GM21717 (cell line): ENCODE data around the gene CD209.
"Not testable (repeated sequence)": the region's sequence is repeated elsewhere in the genome, so short reads cannot be mapped to it uniquely, and the experiment has no call there.

Experiments
- ATAC-seq: cut with Tn5 transposase; IDR thresholded peaks from one replicate; pipeline ENCODE4 v1.9.1; 2021; ENCODE audit warnings: mild to moderate bottlenecking, moderate library complexity; ENCODE audit not compliant: unreplicated experiment

Gene CD209, protein sequence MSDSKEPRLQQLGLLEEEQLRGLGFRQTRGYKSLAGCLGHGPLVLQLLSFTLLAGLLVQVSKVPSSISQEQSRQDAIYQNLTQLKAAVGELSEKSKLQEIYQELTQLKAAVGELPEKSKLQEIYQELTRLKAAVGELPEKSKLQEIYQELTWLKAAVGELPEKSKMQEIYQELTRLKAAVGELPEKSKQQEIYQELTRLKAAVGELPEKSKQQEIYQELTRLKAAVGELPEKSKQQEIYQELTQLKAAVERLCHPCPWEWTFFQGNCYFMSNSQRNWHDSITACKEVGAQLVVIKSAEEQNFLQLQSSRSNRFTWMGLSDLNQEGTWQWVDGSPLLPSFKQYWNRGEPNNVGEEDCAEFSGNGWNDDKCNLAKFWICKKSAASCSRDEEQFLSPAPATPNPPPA

GRCh38 chr19:7746903-7747884 lies at the start of gene CD209:
CD209 (minus strand) TSS chr19:7747534; CDS start chr19:7747511, 23 bp downstream.
- no peak for ATAC-seq

DNA sequence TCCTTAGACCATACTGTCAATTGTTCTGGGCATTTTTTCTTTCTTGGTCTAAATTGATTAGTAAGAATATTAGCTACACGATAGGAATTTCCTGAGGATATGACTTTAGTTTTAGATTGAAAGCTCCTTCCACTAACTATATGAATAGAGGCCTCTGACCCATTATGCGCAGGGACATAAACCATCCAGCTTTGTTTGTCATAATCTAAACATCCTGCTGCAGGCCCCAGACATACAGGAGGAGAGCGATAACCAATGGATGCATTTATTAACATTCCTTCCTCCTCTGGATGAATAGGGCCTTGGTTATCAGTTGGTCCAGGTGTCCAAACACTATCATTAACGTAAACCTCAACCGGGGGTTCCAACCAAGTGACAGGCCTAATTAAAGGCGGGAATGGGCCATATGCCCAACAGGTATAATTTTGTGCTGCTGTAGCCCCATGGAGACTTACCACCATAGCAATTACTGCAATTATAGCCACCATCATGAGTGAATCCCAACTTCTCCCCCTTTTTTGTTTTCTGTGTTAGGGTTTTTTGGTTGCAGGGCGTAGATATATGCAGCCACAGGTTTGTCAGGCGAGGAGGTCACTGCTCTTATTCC lies 48.3 kb upstream of the CD209 start:
- no peak for ATAC-seq

GRCh38 chr19:7793493-7793892 lies 46.2 kb upstream of the CD209 start:
- no peak for ATAC-seq

DNA sequence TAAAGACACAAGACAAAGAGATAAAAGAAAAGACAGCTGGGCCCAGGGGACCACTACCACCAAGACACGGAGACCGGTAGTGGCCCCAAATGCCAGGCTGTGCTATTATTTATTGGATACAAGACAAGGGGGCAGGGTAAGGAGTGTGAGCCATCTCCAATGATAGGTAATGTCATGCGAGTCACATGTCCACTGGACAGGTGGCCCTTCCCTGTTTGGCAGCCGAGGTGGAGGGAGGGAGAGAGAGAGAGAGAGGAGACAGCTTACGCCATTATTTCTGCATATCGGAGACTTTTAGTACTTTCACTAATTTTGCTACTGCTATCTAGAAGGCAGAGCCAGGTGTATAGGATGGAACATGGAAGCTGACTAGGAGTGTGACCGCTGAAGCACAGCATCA lies 45.4 kb upstream of the CD209 start:
- ATAC-seq: not testable (repeated sequence)

- ATAC-seq: no peak
Measured at GRCh38 chr19:7792281-7792680, 44.9 kb upstream of the CD209 start.

GRCh38 chr19:7790416-7790815 lies 43.1 kb upstream of the CD209 start:
- no peak for ATAC-seq

- ATAC-seq: no peak
Measured at GRCh38 chr19:7789447-7789846, 42.1 kb upstream of the CD209 start.

- ATAC-seq: no peak
Measured at GRCh38 chr19:7788933-7789323, 41.6 kb upstream of the CD209 start.

- ATAC-seq: no peak
Measured at GRCh38 chr19:7788178-7788932, 41.0 kb upstream of the CD209 start.

DNA sequence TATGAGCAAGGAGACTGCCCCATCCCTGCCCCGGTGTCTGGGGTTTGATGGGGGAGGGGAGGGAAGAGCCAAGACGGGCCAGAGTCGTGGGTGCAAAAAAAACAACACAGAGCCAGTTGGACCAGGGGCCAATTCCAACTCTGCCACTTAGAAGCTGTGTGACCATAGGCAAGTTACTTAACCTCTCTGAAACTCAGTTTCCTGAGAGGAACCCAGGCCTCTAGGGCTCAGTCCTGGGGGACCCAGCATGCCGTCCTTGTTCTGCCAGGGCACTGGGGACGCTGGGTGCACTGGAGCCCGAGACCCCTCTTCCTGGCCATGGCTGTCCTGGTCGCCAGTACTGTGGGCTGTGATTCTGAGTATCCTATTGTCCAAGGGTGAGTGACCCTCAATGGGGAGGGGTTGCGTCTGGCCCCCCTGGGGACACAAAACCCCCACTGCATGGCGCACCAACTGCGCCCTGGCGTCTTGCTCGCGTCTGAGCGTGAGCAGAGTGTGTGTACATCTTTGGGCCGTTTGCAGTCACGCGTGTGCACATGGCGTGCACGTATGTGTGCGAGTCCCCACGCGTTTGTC lies 40.4 kb upstream of the CD209 start:
- no peak for ATAC-seq

DNA sequence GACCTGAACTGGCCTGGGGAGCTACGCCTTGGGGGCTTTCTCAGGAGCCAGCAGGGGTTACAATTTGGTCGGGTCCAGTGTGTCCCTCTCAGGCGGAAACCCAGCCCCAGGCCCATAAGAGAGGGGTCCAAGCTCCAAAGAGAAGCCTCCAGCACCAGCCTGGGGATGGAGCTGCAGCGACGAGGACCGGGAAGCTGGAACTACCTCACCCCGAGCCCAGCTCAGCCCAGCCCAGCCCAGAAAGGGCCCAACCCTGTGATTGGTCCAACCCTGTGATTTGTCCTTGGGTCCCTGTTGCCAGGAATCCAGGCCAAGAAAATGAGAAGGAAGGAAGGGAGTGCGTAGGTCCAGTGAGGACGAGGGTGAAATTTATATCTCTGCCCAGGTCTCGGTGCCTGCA lies 39.8 kb upstream of the CD209 start:
- ATAC-seq: no peak

DNA sequence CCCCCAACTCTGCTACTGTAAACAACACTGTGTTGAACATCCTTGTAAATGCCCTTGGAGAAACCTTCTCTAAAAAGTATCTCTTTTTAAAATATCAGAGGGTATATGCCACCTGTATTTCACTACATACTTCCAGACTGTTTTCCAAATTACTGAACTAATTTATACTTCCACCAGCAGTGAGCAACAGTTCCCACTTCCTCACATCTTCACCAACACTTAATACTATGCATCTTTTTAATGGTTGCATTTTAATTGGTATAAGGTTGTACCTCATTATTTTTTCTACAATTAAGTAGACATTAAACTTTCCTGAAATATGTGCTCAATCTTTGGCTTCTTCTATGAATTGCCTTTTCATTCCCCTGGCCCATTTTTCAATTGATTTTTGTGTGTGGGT lies 37.5 kb upstream of the CD209 start:
- no peak for ATAC-seq

DNA sequence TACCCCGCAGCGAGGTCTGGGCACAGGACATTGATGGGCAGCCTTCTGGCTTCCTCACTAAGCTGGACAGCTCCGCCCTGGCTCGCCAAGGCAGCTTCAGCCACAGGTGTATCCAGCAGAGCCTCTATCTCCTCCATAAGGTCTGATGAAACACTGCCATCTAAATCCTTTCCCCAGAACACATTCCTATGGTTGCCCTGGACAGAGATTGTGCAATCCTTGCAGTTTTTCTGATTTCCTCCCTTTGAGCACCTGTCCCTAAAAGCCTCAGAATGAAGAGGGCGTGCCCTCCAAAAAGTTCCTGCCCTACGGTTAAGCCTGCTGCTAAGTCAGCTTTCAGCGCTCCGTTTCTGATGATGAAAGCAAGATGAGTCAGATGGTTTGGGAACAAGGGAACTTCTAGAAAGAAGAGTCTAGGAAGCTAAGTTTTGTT lies 36.7 kb upstream of the CD209 start:
- no peak for ATAC-seq

DNA sequence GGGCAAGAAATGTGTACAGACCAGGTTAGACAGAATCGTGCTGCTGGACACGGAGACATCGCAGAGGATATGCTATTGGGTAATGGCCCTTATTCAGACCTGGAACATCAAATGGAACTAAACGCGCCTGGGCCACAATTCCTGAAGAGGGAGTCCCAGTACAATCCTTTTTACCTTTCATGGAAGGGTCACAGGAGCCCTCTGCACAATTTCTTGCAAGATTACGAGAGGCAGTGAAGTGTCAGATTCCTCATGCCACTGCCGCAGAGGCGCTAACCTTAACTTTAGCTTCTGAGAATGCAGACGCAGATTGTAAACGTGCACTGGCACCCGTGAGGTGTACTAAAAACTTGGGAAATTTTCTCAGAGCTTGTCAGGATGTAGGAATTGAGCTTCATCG lies 33.8 kb upstream of the CD209 start:
- no peak for ATAC-seq

- ATAC-seq: no peak
Measured at GRCh38 chr19:7779631-7780486, 32.5 kb upstream of the CD209 start.

GRCh38 chr19:7778081-7778480 lies 30.7 kb upstream of the CD209 start:
- ATAC-seq: no peak

DNA sequence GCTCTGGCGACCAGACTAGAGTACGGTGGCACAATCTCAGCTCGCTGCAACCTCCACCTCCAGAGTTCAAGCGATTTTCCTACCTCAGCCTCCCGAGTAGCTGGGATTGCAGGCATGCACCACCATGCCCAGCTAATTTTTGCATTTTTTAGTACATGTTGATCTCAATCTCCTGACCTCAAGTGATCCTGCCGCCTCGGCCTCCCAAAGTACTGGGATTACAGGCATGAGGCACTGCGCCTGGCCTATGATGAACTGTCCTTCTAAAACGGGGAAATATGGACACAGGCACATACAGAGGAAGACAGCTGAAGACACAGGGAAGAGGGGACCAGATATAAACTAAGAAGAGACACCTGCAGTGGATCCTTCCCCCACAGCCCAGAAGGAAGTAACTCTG lies 28.4 kb upstream of the CD209 start:
- no peak for ATAC-seq

GRCh38 chr19:7773841-7774240 lies 26.5 kb upstream of the CD209 start:
- no peak for ATAC-seq

GRCh38 chr19:7772752-7773291 lies 25.5 kb upstream of the CD209 start:
- no peak for ATAC-seq
